ENCODE data around the gene CPPED1. TPM values are rescaled to one million over a fixed set of nuclear protein-coding genes. Genes with fewer than 3 reads are reported as not detected.

The CPPED1 gene
- total and polyA plus RNA-seq, 3 donors from 2014 or later = 34.3 to 84.3 (median 67.5) TPM

- TF ChIP-seq CTCF (IDR thresholded peaks at IDR 0.05) (no peak), POLR2A (IDR thresholded peaks at IDR 0.05) (no peak)
- intact Hi-C loops (cut with DNase I; ENCODE audit: low total_unique reads) = no loop called here
- Histone ChIP-seq H3K36me3 (ENCODE audit: low read depth, missing control alignments) (no peaks in the 10 kb centered on the region), H3K9me3 (no peaks in the 10 kb centered on the region), H3K27me3 (no peaks in the 10 kb centered on the region), H3K4me1 (no peaks in the 10 kb centered on the region), H3K4me3 (no peak overlapping the region), H3K27ac (no peak overlapping the region)
- DNase-seq = no peak
- 86% methylated on average over 14 of the region's 14 CpGs for WGBS, 2 donors
Observed at GRCh38 chr16:12613992-12614661, 189.6 kb downstream of the CPPED1 start.

DNA sequence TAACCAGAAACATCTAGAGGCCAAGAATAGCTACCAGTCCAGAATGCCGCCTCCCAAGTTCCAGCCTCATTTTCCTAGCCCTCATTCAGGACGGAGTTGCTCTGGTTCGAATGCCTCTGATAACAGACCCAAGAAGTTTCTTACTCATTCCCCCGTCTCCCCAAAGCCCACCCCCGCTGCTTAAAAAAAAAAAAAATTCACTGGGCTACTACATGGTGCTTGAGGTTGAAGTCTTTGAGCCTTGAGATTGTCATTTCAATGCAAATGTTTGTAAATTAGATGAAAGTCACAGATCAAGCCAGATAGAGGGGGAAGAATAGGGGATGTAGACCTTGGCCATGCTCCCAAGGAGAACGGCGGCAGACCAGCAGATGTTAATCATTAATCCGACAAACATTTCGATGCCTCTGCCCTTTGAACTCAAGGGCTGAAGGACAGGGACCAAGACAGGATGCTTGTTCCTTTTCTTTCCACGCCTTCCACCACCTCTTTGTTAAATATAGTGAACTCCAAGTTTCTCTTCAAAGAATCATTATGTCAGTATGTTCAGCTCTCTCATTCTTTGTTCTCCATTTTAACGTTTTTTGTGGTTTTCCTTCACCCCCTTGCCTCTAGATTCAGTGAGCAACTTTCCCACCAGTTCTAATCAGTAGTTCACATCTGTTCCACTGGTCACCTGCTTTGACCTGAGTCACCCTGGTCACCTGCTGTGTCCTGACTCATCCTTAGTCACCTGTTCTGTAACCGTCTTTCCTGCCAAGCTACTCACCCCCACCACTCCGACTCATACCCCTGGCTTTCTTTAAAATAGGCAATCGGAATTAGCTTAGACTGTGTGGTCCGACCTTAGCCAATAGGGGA, 190.3 kb downstream of the CPPED1 start:
- intact Hi-C loops (cut with DNase I; ENCODE audit: low total_unique reads) = no loop called here

GRCh38 chr16:12612598-12613101, 191.0 kb downstream of the CPPED1 start:
- H3K9me3 ChIP-seq = no peaks in the 10 kb centered on the region
- no peaks in the 10 kb centered on the region for H3K4me1 ChIP-seq
- no peak overlapping the region for H3K27ac ChIP-seq
- intact Hi-C loops (cut with DNase I; ENCODE audit: low total_unique reads) = no loop called here
- WGBS, 2 donors = 84 to 89% methylated on average over 9 of the region's 9 CpGs
- DNase-seq = no peak
- no peaks in the 10 kb centered on the region for H3K36me3 ChIP-seq (ENCODE audit: low read depth, missing control alignments)
- TF ChIP-seq CTCF (IDR thresholded peaks at IDR 0.05) = no peak
- no peak for TF ChIP-seq POLR2A (IDR thresholded peaks at IDR 0.05)
- H3K4me3 ChIP-seq = no peak overlapping the region
- no peaks in the 10 kb centered on the region for H3K27me3 ChIP-seq

More for the DNA sequence above, 190.3 kb downstream of the CPPED1 start:
- no peaks in the 10 kb centered on the region for H3K27me3 ChIP-seq
- no peak for DNase-seq
- no peak overlapping the region for H3K27ac ChIP-seq
- 65 to 70% methylated on average over 15 of the region's 15 CpGs for WGBS, 2 donors
- no peaks in the 10 kb centered on the region for H3K9me3 ChIP-seq
- H3K4me1 ChIP-seq = no peaks in the 10 kb centered on the region
- H3K4me3 ChIP-seq = no peak overlapping the region
- TF ChIP-seq POLR2A (IDR thresholded peaks at IDR 0.05) (no peak), CTCF (IDR thresholded peaks at IDR 0.05) (no peak)
- no peaks in the 10 kb centered on the region for H3K36me3 ChIP-seq (ENCODE audit: low read depth, missing control alignments)

- intact Hi-C loops (cut with DNase I; ENCODE audit: low total_unique reads) = no loop called here
- WGBS, 2 donors = 91 to 93% methylated on average over 10 of the region's 10 CpGs
- no peak overlapping the region for H3K27ac ChIP-seq
- TF ChIP-seq CTCF (IDR thresholded peaks at IDR 0.05) = no peak
- no peaks in the 10 kb centered on the region for H3K4me1 ChIP-seq
- H3K27me3 ChIP-seq = no peaks in the 10 kb centered on the region
- H3K9me3 ChIP-seq = no peaks in the 10 kb centered on the region
- DNase-seq = no peak
- no peaks in the 10 kb centered on the region for H3K36me3 ChIP-seq (ENCODE audit: low read depth, missing control alignments)
- no peak overlapping the region for H3K4me3 ChIP-seq
Observed at GRCh38 chr16:12611916-12612597, 191.6 kb downstream of the CPPED1 start.
